Activated CD4-positive, alpha-beta T cell treated with anti-CD3 and anti-CD28 coated beads, Interleukin-2, amount 50 U/mL, for 24 hours (primary cell): ENCODE data around the gene KMT2B.
"Not testable (repeated sequence)": the region's sequence is repeated elsewhere in the genome, so short reads cannot be mapped to it uniquely, and the experiment has no call there.

ENCODE experiments used
- DNase-seq, 2 donors: peaks; one replicate each; pipeline ENCODE4 v3.0.0-alpha.2; 2020; ENCODE audit warnings: low read depth in 1 of 2, low spot score in 1 of 2

KMT2B gene

GRCh38 chr19:35712567-35713505, 5.0 kb upstream of the KMT2B start:
- peak; percentile 46 to 66 for DNase-seq

GRCh38 chr19:35713506-35713850, 4.3 kb upstream of the KMT2B start:
- DNase-seq = no peak

GRCh38 chr19:35713904-35714495, 3.8 kb upstream of the KMT2B start:
- DNase-seq = no peak

GRCh38 chr19:35714601-35715354, 3.0 kb upstream of the KMT2B start:
- no peak for DNase-seq

- DNase-seq = no peak
Observed at GRCh38 chr19:35715355-35715809, 2.4 kb upstream of the KMT2B start.

GRCh38 chr19:35715981-35716800, 1.6 kb upstream of the KMT2B start:
- no peak for DNase-seq

GRCh38 chr19:35716801-35717664, 770 bp upstream of the KMT2B start:
- peak; percentile 62 to 97 for DNase-seq

GRCh38 chr19:35718345-35719041, 690 bp downstream of the KMT2B start:
- no peak for DNase-seq

- DNase-seq = no peak
Observed at GRCh38 chr19:35719402-35720162, 1.8 kb downstream of the KMT2B start.

GRCh38 chr19:35720163-35720524, 2.3 kb downstream of the KMT2B start:
- DNase-seq = no peak

- no peak for DNase-seq
Observed at GRCh38 chr19:35720648-35721047, 2.8 kb downstream of the KMT2B start.

GRCh38 chr19:35721374-35721773, 3.6 kb downstream of the KMT2B start:
- no peak for DNase-seq

- no peak for DNase-seq
Observed at GRCh38 chr19:35722461-35722860, 4.7 kb downstream of the KMT2B start.

GRCh38 chr19:35722897-35723296, 5.1 kb downstream of the KMT2B start:
- no peak for DNase-seq

GRCh38 chr19:35723671-35724070, 5.9 kb downstream of the KMT2B start:
- no peak for DNase-seq

- not testable (repeated sequence) for DNase-seq
Observed at GRCh38 chr19:35724132-35724531, 6.3 kb downstream of the KMT2B start.

- DNase-seq = no peak
Observed at GRCh38 chr19:35724560-35724959, 6.8 kb downstream of the KMT2B start.

- no peak for DNase-seq
Observed at GRCh38 chr19:35725216-35725861, 7.5 kb downstream of the KMT2B start.
